Measurements from ENCODE around the gene SPPL2A. TPM values are rescaled to one million over a fixed set of nuclear protein-coding genes. Genes with fewer than 3 reads are reported as not detected.

SPPL2A gene
- total RNA-seq, 1 experiment from 2014 or later: 61.0 TPM

DNA sequence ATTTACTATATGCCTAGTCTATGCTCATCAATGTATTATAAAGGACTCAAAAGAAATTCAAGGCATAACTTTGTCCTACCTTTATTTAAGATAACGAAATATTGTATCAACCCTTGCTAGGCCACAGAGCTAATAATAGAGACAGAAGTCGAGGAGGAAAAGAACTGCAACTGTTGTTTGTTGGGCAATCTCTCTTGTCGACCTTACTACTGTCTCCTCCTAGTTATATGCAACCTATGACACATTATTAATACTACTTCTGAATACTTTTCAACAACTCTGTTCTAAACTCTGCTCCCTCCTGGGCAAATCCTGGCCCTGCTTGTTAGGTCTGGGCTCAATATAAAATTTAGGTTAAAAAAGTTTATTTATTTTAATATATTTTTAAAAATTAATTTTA, 24.6 kb downstream of the SPPL2A start:
- Histone ChIP-seq H3K4me2 (ENCODE audit: low read length) (no peak overlapping the region), H3K4me1 (ENCODE audit: control insufficient read depth in 1 of 2, insufficient read depth in 2 of 2, low read length in 2 of 2) (no peaks in the 10 kb centered on the region), H3K9ac (ENCODE audit: low read length) (no peak overlapping the region), H3K27me3 (ENCODE audit: insufficient read depth, low read length) (no peaks in the 10 kb centered on the region), H3K27ac (ENCODE audit: low read depth, low read length) (no peak overlapping the region), H2AFZ (ENCODE audit: low read depth, low read length, poor library complexity, severe bottlenecking) (no peak overlapping the region), H3K4me3 (replicated peaks in 1 of 2; ENCODE audit: low read depth in 1 of 2, low read length in 2 of 2) (no peak overlapping the region), H3K36me3 (ENCODE audit: control insufficient read depth in 1 of 2, insufficient read depth in 2 of 2, low read length in 2 of 2) (peaks cover 0 to 3% of the 10 kb centered on the region in 2 experiments; a peak in 2 of 4 replicates), H3K79me2 (ENCODE audit: insufficient read depth, low read length) (no peaks in the 10 kb centered on the region), H4K20me1 (ENCODE audit: insufficient read depth) (no peaks in the 10 kb centered on the region), H3K9me3 (ENCODE audit: control insufficient read depth in 1 of 2, insufficient read depth in 1 of 2, low read depth in 1 of 2, low read length in 2 of 2) (no peaks in the 10 kb centered on the region), H3K9me2 (ENCODE audit: insufficient read depth) (no peaks in the 10 kb centered on the region)
- TF ChIP-seq SIN3A (IDR thresholded peaks at IDR 0.05; ENCODE audit: low read depth): no peak
- no peak for TF ChIP-seq POLR2A (IDR thresholded peaks at IDR 0.05; ENCODE audit: borderline replicate concordance, extremely low read depth, insufficient read depth, insufficient read length)
- TF ChIP-seq, protein P1, sequence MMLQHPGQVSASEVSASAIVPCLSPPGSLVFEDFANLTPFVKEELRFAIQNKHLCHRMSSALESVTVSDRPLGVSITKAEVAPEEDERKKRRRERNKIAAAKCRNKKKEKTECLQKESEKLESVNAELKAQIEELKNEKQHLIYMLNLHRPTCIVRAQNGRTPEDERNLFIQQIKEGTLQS (IDR thresholded peaks at IDR 0.05): no peak
- no peak for TF ChIP-seq TCF7L2 (IDR thresholded peaks at IDR 0.05; ENCODE audit: borderline replicate concordance, extremely low read depth, insufficient read depth, insufficient read length)
- TF ChIP-seq, protein P2, sequence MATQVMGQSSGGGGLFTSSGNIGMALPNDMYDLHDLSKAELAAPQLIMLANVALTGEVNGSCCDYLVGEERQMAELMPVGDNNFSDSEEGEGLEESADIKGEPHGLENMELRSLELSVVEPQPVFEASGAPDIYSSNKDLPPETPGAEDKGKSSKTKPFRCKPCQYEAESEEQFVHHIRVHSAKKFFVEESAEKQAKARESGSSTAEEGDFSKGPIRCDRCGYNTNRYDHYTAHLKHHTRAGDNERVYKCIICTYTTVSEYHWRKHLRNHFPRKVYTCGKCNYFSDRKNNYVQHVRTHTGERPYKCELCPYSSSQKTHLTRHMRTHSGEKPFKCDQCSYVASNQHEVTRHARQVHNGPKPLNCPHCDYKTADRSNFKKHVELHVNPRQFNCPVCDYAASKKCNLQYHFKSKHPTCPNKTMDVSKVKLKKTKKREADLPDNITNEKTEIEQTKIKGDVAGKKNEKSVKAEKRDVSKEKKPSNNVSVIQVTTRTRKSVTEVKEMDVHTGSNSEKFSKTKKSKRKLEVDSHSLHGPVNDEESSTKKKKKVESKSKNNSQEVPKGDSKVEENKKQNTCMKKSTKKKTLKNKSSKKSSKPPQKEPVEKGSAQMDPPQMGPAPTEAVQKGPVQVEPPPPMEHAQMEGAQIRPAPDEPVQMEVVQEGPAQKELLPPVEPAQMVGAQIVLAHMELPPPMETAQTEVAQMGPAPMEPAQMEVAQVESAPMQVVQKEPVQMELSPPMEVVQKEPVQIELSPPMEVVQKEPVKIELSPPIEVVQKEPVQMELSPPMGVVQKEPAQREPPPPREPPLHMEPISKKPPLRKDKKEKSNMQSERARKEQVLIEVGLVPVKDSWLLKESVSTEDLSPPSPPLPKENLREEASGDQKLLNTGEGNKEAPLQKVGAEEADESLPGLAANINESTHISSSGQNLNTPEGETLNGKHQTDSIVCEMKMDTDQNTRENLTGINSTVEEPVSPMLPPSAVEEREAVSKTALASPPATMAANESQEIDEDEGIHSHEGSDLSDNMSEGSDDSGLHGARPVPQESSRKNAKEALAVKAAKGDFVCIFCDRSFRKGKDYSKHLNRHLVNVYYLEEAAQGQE (IDR thresholded peaks at IDR 0.05; ENCODE audit: low read depth): no peak
- no peak for TF ChIP-seq YY1 (IDR thresholded peaks at IDR 0.05; ENCODE audit: extremely low read depth, insufficient replicate concordance, low read depth, low read length)
- TF ChIP-seq EGR1 (IDR thresholded peaks at IDR 0.05; ENCODE audit: low read depth): no peak
- TF ChIP-seq, protein P3, sequence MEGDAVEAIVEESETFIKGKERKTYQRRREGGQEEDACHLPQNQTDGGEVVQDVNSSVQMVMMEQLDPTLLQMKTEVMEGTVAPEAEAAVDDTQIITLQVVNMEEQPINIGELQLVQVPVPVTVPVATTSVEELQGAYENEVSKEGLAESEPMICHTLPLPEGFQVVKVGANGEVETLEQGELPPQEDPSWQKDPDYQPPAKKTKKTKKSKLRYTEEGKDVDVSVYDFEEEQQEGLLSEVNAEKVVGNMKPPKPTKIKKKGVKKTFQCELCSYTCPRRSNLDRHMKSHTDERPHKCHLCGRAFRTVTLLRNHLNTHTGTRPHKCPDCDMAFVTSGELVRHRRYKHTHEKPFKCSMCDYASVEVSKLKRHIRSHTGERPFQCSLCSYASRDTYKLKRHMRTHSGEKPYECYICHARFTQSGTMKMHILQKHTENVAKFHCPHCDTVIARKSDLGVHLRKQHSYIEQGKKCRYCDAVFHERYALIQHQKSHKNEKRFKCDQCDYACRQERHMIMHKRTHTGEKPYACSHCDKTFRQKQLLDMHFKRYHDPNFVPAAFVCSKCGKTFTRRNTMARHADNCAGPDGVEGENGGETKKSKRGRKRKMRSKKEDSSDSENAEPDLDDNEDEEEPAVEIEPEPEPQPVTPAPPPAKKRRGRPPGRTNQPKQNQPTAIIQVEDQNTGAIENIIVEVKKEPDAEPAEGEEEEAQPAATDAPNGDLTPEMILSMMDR (IDR thresholded peaks at IDR 0.05 in 2 of 3, conservative IDR thresholded peaks at IDR 0.05 in 1 of 3; ENCODE audit: borderline replicate concordance in 1 of 3, insufficient read depth in 1 of 3, low read depth in 2 of 3, low read length in 2 of 3): no peak
- TF ChIP-seq, protein P4, sequence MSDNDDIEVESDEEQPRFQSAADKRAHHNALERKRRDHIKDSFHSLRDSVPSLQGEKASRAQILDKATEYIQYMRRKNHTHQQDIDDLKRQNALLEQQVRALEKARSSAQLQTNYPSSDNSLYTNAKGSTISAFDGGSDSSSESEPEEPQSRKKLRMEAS (IDR thresholded peaks at IDR 0.05): no peak
- ATAC-seq (no peak), DNase-seq (ENCODE audit: low read depth, low spot score) (no peak)
- POLR2A ChIA-PET: no interaction called here
- RAD21 ChIA-PET (ENCODE audit: low non-redundant PET in 1 of 2, low total read pairs in 2 of 2, uncharacterized antibody in 2 of 2, unreplicated experiment in 2 of 2): no interaction called here
- intact Hi-C loops (cut with micrococcal nuclease): no loop called here
- CTCF ChIA-PET: no interaction called here
- BruUV-seq (replicated peaks): no TSS peak

Data from HCT116 (cell line).